Psoas muscle (tissue), 8 donors: ENCODE data around the gene ICE2. TPM values are rescaled to one million over a fixed set of nuclear protein-coding genes. Genes with fewer than 3 reads are reported as not detected.
A peak's percentile ranks its signal among the peaks of the same experiment; 100 is the strongest.

Experiments used
- ATAC-seq, 4 donors: fragments of 200-7000 bp; cut with Tn5 transposase; one replicate each; pipeline ENCODE4 v1.9.1; 2020; ENCODE audit warnings: moderate library complexity in 3 of 4, mild to moderate bottlenecking in 2 of 4
- DNase-seq, 2 donors: peaks; one replicate each; pipeline ENCODE4 v3.0.0-alpha.2; 2020
- H3K27ac ChIP-seq: fragments of 200-600 bp; one replicate; pipeline ENCODE4 v1.8.0; 2022
- H3K27me3 ChIP-seq, 3 donors: fragments of 200-600 bp in 1 of 3; one replicate each; pipeline versions ENCODE4 v1.6.1 to v1.8.0; 2013 to 2022; ENCODE audit warnings: low read length in 2 of 3, mild to moderate bottlenecking in 2 of 3, moderate library complexity in 1 of 3; ENCODE audit not compliant: insufficient read depth in 3 of 3
- H3K36me3 ChIP-seq, 2 donors: fragments of 200-600 bp in 1 of 2; one replicate each; pipeline versions ENCODE4 v1.6.1 to v1.8.0; 2013 to 2022; ENCODE audit warnings: low read depth in 1 of 2, mild to moderate bottlenecking in 1 of 2, moderate library complexity in 1 of 2; ENCODE audit not compliant: insufficient read depth in 1 of 2
- H3K4me1 ChIP-seq: fragments of 200-600 bp; one replicate; pipeline ENCODE4 v1.8.0; 2022
- H3K4me3 ChIP-seq: fragments of 200-600 bp; one replicate; pipeline ENCODE4 v1.8.0; 2022; ENCODE audit warnings: mild to moderate bottlenecking
- H3K9me3 ChIP-seq: fragments of 200-600 bp; one replicate; pipeline ENCODE4 v1.8.0; 2022
- CTCF ChIP-seq: fragments of 200-600 bp; IDR thresholded peaks from one replicate; pipeline ENCODE4 v1.8.0; 2022; ENCODE audit warnings: antibody characterized with exemption
- WGBS, 3 donors: extraction: QIAGEN DNeasy Blood & Tissue Kit; methylation state at CpG; one replicate each; pipeline versions ENCODE4 v1.1.6 to v1.1.7; 2013; 5-methylcytosine and 5-hydroxymethylcytosine counted together
- intact Hi-C, 2 donors: fragments of 100-400 bp; cut with DNase I; formaldehyde crosslinking; loops; one replicate each; pipeline versions ENCODE4 v1.11.0 to v1.14.2; 2022
- polyA plus RNA-seq, 3 donors: library from polyadenylated mRNA; stranded (reverse); fragments of 200-250 nt; gene quantifications; one replicate each; pipeline ENCODE4 v1.2.3, GENCODE V29; 2013
- total RNA-seq, 4 donors: library from RNA; stranded (reverse); fragmentation: NEBNext Ultra II Directional in 2 of 4; extraction: Animal tissue kit (Norgen Biotek cat#: 25700) in 2 of 4; gene quantifications; one replicate each; pipeline versions ENCODE4 v1.2.1 to v1.2.4, GENCODE V29; 2021 to 2023
- donor health status: healthy with polysubstance abuse.
- donor health status: DM: no; HTN: no; CAD: no; lungs with moderate emphysema.
- donor health status: Bipolar disorder and iron deficiency.
- donor health status: healthy.
- donor health status: DM: yes; HTN: yes; CAD: no.
- donor health status: DM: no; HTN: no; CAD: no.
- donor health status: DM: no; HTN: no; CAD: no.
- donor health status: DM: yes; HTN: yes; CAD: no.

ICE2 gene
- total and polyA plus RNA-seq, 7 donors = 5.2 to 25.9 (median 20.0) TPM

- ATAC-seq = peak; percentile 77 to 92 (median 86)
- intact Hi-C loops = no loop called here
- peaks cover 23 to 32% of the 10 kb centered on the region in 2 donors for H3K36me3 ChIP-seq
Measured at GRCh38 chr15:60390871-60391501, 88.0 kb downstream of the ICE2 start.

GRCh38 chr15:60390231-60390630 is 88.7 kb downstream of the ICE2 start:
- Histone ChIP-seq H3K4me1 (peaks cover 80% of the 10 kb centered on the region), H3K4me3 (peak overlapping the region; percentile 54), H3K27me3 (no peaks in the 10 kb centered on the region), H3K27ac (no peak overlapping the region), H3K36me3 (peaks cover 17 to 32% of the 10 kb centered on the region in 2 donors), H3K9me3 (no peaks in the 10 kb centered on the region)
- DNase-seq (no peak), ATAC-seq (no peak)
- WGBS, 3 donors = 66 to 74% (median 69%) methylated on average over 6 of the region's 6 CpGs
- intact Hi-C loops = no loop called here
- no peak for TF ChIP-seq CTCF

More at GRCh38 chr15:60390871-60391501, 88.0 kb downstream of the ICE2 start:
- H3K27me3 ChIP-seq = no peaks in the 10 kb centered on the region
- 28 to 40% (median 31%) methylated on average over 6 of the region's 6 CpGs for WGBS, 3 donors
- H3K4me3 ChIP-seq = peak overlapping the region; percentile 80
- H3K9me3 ChIP-seq = no peaks in the 10 kb centered on the region
- H3K27ac ChIP-seq = peak overlapping the region; percentile 93
- peaks cover 83% of the 10 kb centered on the region for H3K4me1 ChIP-seq
- no peak for TF ChIP-seq CTCF
- DNase-seq = peak; percentile 56 to 77

GRCh38 chr15:60389261-60390077 is 89.5 kb downstream of the ICE2 start:
- peaks cover 73% of the 10 kb centered on the region for H3K4me1 ChIP-seq
- intact Hi-C loops = no loop called here

GRCh38 chr15:60387321-60387720 is 91.6 kb downstream of the ICE2 start:
- DNase-seq = no peak
- intact Hi-C loops = no loop called here
- no peaks in the 10 kb centered on the region for H3K27me3 ChIP-seq
- peaks cover 28 to 45% of the 10 kb centered on the region in 2 donors for H3K36me3 ChIP-seq
- no peak overlapping the region for H3K27ac ChIP-seq
- no peak overlapping the region for H3K4me3 ChIP-seq
- no peaks in the 10 kb centered on the region for H3K9me3 ChIP-seq
- WGBS, 3 donors = 91 to 100% (median 93%) methylated on average over 1 of the region's 1 CpG
- TF ChIP-seq CTCF = no peak
- ATAC-seq = no peak
- H3K4me1 ChIP-seq = peaks cover 51% of the 10 kb centered on the region

More at GRCh38 chr15:60389261-60390077, 89.5 kb downstream of the ICE2 start:
- no peak for DNase-seq
- no peak overlapping the region for H3K27ac ChIP-seq
- 28 to 41% (median 28%) methylated on average over 8 of the region's 8 CpGs for WGBS, 3 donors
- no peaks in the 10 kb centered on the region for H3K27me3 ChIP-seq
- no peak for ATAC-seq
- H3K4me3 ChIP-seq = peak overlapping the region; percentile 54
- no peak for TF ChIP-seq CTCF
- no peaks in the 10 kb centered on the region for H3K9me3 ChIP-seq
- H3K36me3 ChIP-seq = peaks cover 18 to 32% of the 10 kb centered on the region in 2 donors
